AG04450 (cell line): ENCODE data around the gene FAM120B. TPM values are rescaled to one million over a fixed set of nuclear protein-coding genes. Genes with fewer than 3 reads are reported as not detected.

ENCODE experiments used
- CTCF ChIA-PET: fragments of 300-600, 350-600 bp; formaldehyde crosslinking; extraction: SDS; loops from one replicate; lab custom pipeline; 2022; ENCODE audit warnings: antibody characterized with exemption, inconsistent platforms; lab: Charles Lee
- POLR2A ChIA-PET: fragments of 350-600 bp; formaldehyde crosslinking; extraction: SDS; loops from one replicate; lab custom pipeline; 2021; ENCODE audit warnings: antibody characterized with exemption, inconsistent platforms; lab: Yijun Ruan, JAX
- DNase-seq: peaks from one replicate; pipeline ENCODE4 v3.0.0-alpha.2; 2011; ENCODE audit warnings: low read depth, low spot score
- H3K27ac ChIP-seq: one replicate; pipeline ENCODE4 v1.5.1; 2012; ENCODE audit warnings: low read depth, low read length, control low read depth
- H3K27me3 ChIP-seq: one replicate; pipeline ENCODE4 v1.6.0; 2012; ENCODE audit warnings: low read length; ENCODE audit not compliant: control insufficient read depth, insufficient read depth
- H3K4me3 ChIP-seq: 2 replicates; pipeline ENCODE4 v1.5.1; 2011; ENCODE audit warnings: mild to moderate bottlenecking, low read depth, low read length, control low read depth
- H3K9me3 ChIP-seq: 2 replicates; pipeline ENCODE4 v1.5.1; 2012; ENCODE audit warnings: low read length; ENCODE audit not compliant: control insufficient read depth, insufficient read depth
- polyA plus RNA-seq: library from polyadenylated mRNA; depleted of rRNA; stranded (reverse); fragments of >200 nt; gene quantifications from 2 replicates; pipeline ENCODE4 v1.2.3, GENCODE V29; 2011
- TF ChIP-seq, protein P1 (sequence below): IDR thresholded peaks from 2 replicates; pipeline ENCODE4 v1.5.1; 2011; ENCODE audit warnings: low read depth, low read length, control low read depth, inconsistent platforms

FAM120B gene
- polyA plus RNA-seq, 1 experiment, result 13.9 TPM

- Histone ChIP-seq H3K27me3 (no peaks in the 10 kb centered on the region), H3K27ac (no peak overlapping the region), H3K9me3 (no peaks in the 10 kb centered on the region), H3K4me3 (no peak overlapping the region)
- POLR2A ChIA-PET, result no interaction called here
- TF ChIP-seq, protein P1, sequence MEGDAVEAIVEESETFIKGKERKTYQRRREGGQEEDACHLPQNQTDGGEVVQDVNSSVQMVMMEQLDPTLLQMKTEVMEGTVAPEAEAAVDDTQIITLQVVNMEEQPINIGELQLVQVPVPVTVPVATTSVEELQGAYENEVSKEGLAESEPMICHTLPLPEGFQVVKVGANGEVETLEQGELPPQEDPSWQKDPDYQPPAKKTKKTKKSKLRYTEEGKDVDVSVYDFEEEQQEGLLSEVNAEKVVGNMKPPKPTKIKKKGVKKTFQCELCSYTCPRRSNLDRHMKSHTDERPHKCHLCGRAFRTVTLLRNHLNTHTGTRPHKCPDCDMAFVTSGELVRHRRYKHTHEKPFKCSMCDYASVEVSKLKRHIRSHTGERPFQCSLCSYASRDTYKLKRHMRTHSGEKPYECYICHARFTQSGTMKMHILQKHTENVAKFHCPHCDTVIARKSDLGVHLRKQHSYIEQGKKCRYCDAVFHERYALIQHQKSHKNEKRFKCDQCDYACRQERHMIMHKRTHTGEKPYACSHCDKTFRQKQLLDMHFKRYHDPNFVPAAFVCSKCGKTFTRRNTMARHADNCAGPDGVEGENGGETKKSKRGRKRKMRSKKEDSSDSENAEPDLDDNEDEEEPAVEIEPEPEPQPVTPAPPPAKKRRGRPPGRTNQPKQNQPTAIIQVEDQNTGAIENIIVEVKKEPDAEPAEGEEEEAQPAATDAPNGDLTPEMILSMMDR, result no peak
- CTCF ChIA-PET, result interaction anchor here (1.0 to 2.3 kb wide), 2 partner anchors 146 to 582 kb away, joined by 3 to 10 read pairs; no protein-coding TSS in a partner anchor
- no peak for DNase-seq
Measured at GRCh38 chr6:170371588-170371987, 65.0 kb downstream of the FAM120B start.

- Histone ChIP-seq H3K27ac (no peak overlapping the region), H3K27me3 (no peaks in the 10 kb centered on the region), H3K4me3 (no peak overlapping the region), H3K9me3 (no peaks in the 10 kb centered on the region)
- CTCF ChIA-PET, result interaction anchor here (1.0 to 2.3 kb wide), 3 partner anchors 145 to 583 kb away, joined by 3 to 10 read pairs (median 4); no protein-coding TSS in a partner anchor
- no peak for DNase-seq
- POLR2A ChIA-PET, result no interaction called here
- TF ChIP-seq, protein P1, result no peak
Measured at GRCh38 chr6:170372380-170373325, 66.1 kb downstream of the FAM120B start.

DNA sequence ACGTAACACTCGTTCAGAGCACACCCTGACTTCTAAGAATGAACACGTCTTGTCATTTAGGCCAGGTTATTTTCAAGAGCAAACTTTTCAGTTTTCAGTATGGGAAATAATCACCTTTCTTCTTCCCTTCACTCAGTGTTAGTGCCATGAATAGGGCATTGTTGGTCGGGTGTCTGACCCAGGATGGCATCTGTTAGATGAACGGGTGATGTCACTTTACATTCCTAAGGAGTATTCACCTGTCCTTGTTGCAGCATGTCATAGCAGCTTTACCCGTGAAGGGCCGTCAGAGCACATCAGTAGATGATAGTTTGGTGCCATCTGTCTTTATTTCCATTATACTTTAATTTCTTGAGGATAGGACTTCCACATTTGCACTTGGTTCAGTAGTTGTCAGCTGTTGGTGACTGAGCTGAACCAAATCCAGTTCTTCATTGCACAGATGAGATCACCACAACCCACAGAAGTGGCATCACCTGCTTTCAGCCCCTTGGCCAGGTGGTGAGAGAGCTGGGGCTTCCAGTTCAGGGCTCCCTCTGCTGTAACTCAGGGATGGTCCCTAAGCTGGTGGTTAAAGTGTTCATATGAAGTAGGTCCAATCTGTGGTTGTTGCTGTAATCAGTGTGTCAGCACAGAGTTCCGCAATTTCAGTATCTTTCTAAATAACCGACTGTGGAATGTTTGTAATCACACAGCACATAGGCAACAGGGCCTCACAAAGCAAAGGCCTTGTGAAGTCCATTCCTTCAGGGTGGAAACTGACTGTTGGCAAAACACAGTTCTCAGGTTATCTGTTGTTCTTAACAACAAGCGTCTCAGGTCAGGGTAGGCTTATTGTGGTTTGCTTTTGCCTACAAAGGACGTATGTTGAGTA is 68.2 kb downstream of the FAM120B start:
- H3K27me3 ChIP-seq, result no peaks in the 10 kb centered on the region
- CTCF ChIA-PET, result no interaction called here
- no peak overlapping the region for H3K27ac ChIP-seq
- TF ChIP-seq, protein P1, result no peak
- no peak overlapping the region for H3K4me3 ChIP-seq
- POLR2A ChIA-PET, result no interaction called here
- no peaks in the 10 kb centered on the region for H3K9me3 ChIP-seq
- no peak for DNase-seq

DNA sequence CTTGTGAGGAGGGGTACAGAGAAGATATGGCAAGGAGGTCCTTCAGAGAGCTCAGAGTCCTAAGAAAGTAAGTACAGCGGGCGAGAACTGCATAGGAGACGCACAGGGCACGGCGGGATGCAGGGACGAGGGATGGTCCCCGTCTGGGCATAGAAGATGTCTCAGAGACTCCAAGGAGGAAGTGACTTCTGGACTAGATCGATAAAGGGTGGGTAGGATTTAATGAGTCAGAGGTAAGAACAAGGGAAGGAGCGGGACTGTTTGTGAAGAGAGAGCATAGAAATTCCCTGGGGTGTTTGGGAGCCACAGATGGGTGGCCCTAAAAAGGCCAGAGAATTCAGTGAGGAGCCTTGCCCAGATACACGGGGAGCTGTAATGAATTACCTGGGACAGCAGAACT is 69.1 kb downstream of the FAM120B start:
- CTCF ChIA-PET, result interaction anchor here (0.5 kb wide), 1 partner anchor 15 kb away, joined by 3 read pairs; no protein-coding TSS in a partner anchor
- POLR2A ChIA-PET, result no interaction called here

More for the DNA sequence above, 69.1 kb downstream of the FAM120B start:
- no peak overlapping the region for H3K4me3 ChIP-seq
- DNase-seq, result no peak
- H3K9me3 ChIP-seq, result no peaks in the 10 kb centered on the region
- H3K27me3 ChIP-seq, result no peaks in the 10 kb centered on the region
- H3K27ac ChIP-seq, result no peak overlapping the region
- TF ChIP-seq, protein P1, result no peak
